Adrenal gland (tissue), 5 donors: Measurements from ENCODE around the gene KRT14.

ENCODE experiments used
- POLR2A ChIP-seq, 2 donors: fragments of 450-650 bp; IDR thresholded peaks; one replicate each; pipeline ENCODE4 v1.6.1; 2017; ENCODE audit warnings: antibody characterized with exemption in 2 of 2, mild to moderate bottlenecking in 2 of 2, moderate library complexity in 1 of 2
- TF ChIP-seq, protein P1 (sequence below), 6 experiments: fragments of 450-650 bp in 4 of 6; fragments of 200-600 bp in 2 of 6; sonication (generic) in 1 of 6; IDR thresholded peaks; 1 replicate in 5 of 6; 2 replicates in 1 of 6; pipeline versions ENCODE4 v1.5.1 to v1.8.0; 2016 to 2021; ENCODE audit warnings: antibody characterized with exemption in 6 of 6, mild to moderate bottlenecking in 2 of 6, moderate library complexity in 1 of 6
- donor health status: DM: no; HTN: no; CAD: no.

DNA sequence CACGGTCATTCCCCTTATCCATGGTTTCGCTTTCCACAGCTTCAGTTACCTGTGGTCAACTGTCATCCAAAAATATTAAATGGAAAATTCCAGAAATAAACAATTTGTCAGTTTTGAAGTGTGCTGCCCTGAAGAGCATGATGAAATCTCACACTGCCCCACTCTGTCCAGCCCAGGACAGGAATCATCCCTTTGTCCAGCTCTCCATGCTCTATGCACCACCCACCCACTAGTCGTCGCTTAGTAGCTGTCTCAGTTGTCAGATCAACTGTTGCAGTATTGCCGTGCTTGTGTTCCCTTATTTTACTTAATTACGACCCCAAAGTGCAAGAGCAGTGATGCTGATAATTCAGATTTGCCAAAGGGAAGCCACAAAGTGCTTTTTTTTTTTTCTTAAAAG lies 25.1 kb downstream of the KRT14 start:
- TF ChIP-seq, protein P1, sequence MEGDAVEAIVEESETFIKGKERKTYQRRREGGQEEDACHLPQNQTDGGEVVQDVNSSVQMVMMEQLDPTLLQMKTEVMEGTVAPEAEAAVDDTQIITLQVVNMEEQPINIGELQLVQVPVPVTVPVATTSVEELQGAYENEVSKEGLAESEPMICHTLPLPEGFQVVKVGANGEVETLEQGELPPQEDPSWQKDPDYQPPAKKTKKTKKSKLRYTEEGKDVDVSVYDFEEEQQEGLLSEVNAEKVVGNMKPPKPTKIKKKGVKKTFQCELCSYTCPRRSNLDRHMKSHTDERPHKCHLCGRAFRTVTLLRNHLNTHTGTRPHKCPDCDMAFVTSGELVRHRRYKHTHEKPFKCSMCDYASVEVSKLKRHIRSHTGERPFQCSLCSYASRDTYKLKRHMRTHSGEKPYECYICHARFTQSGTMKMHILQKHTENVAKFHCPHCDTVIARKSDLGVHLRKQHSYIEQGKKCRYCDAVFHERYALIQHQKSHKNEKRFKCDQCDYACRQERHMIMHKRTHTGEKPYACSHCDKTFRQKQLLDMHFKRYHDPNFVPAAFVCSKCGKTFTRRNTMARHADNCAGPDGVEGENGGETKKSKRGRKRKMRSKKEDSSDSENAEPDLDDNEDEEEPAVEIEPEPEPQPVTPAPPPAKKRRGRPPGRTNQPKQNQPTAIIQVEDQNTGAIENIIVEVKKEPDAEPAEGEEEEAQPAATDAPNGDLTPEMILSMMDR (IDR thresholded peaks at IDR 0.05): no peak
- TF ChIP-seq POLR2A (IDR thresholded peaks at IDR 0.05): no peak
